Keratinocyte (primary cell): ENCODE results near the gene BRD1. TPM values are rescaled to one million over a fixed set of nuclear protein-coding genes. Genes with fewer than 3 reads are reported as not detected.

Experiments used
- DNase-seq: peaks from one replicate; pipeline ENCODE4 v3.0.0-alpha.2; 2011; ENCODE audit warnings: low read depth, missing footprints, low spot score
- FAIRE-seq: peaks from 2 replicates; lab custom pipeline; 2011; peaks lifted over from hg19 to GRCh38; lab: Jason Lieb, UNC
- H2AFZ ChIP-seq: 2 replicates; pipeline ENCODE4 v1.6.0; 2012; ENCODE audit warnings: low read length, control low read depth, inconsistent platforms; ENCODE audit not compliant: control insufficient read depth
- H3K27ac ChIP-seq: 2 replicates; pipeline ENCODE4 v1.5.1; 2011; ENCODE audit warnings: low read length; ENCODE audit not compliant: control insufficient read depth, insufficient read depth
- H3K27me3 ChIP-seq: 3 replicates; pipeline ENCODE4 v1.6.0; 2011; ENCODE audit warnings: low read length; ENCODE audit not compliant: control insufficient read depth, insufficient read depth; ENCODE audit errors: extremely low read depth
- H3K36me3 ChIP-seq, 2 experiments: 2 replicates in 1 of 2; 3 replicates in 1 of 2; pipeline ENCODE4 v1.5.1; 2011; ENCODE audit warnings: low read length in 2 of 2, mild to moderate bottlenecking in 1 of 2; ENCODE audit not compliant: control insufficient read depth in 2 of 2, insufficient read depth in 2 of 2; ENCODE audit errors: extremely low read depth in 1 of 2
- H3K4me1 ChIP-seq: 3 replicates; pipeline ENCODE4 v1.5.1; 2011; ENCODE audit warnings: low read length; ENCODE audit not compliant: control insufficient read depth, insufficient read depth; ENCODE audit errors: extremely low read depth
- H3K4me2 ChIP-seq: 3 replicates; pipeline ENCODE4 v1.6.0; 2011; ENCODE audit warnings: low read depth, low read length; ENCODE audit not compliant: control insufficient read depth, insufficient read depth; ENCODE audit errors: extremely low read depth
- H3K4me3 ChIP-seq, 3 experiments: fragments of 200-600 bp in 1 of 3; sonication (generic) in 1 of 3; 2 replicates in 2 of 3; 3 replicates in 1 of 3; pipeline ENCODE4 v1.5.1; 2011 to 2016; ENCODE audit warnings: low read length in 3 of 3, mild to moderate bottlenecking in 3 of 3, control low read depth in 2 of 3, inconsistent platforms in 1 of 3, low read depth in 1 of 3, mixed read lengths in 1 of 3, mixed run types in 1 of 3, moderate library complexity in 1 of 3; ENCODE audit not compliant: control insufficient read depth in 2 of 3, insufficient read depth in 2 of 3; ENCODE audit errors: extremely low read depth in 1 of 3
- H3K79me2 ChIP-seq: 2 replicates; pipeline ENCODE4 v1.6.0; 2012; ENCODE audit warnings: low read length; ENCODE audit not compliant: control insufficient read depth, insufficient read depth
- H3K9ac ChIP-seq: 3 replicates; pipeline ENCODE4 v1.6.0; 2011; ENCODE audit warnings: low read length; ENCODE audit not compliant: control insufficient read depth, insufficient read depth; ENCODE audit errors: extremely low read depth
- H3K9me1 ChIP-seq: 3 replicates; pipeline ENCODE4 v1.6.0; 2011; ENCODE audit warnings: low read length; ENCODE audit not compliant: control insufficient read depth, insufficient read depth; ENCODE audit errors: extremely low read depth
- H3K9me3 ChIP-seq: 2 replicates; pipeline ENCODE4 v1.5.1; 2012; ENCODE audit warnings: low read depth, low read length; ENCODE audit not compliant: control insufficient read depth
- H4K20me1 ChIP-seq: 3 replicates; pipeline ENCODE4 v1.6.0; 2011; ENCODE audit warnings: low read length; ENCODE audit not compliant: control insufficient read depth, insufficient read depth; ENCODE audit errors: extremely low read depth
- CTCF ChIP-seq, 3 experiments: IDR thresholded peaks in 1 of 3; conservative IDR thresholded peaks in 1 of 3; optimal IDR thresholded peaks in 1 of 3; 2 replicates in 2 of 3; 3 replicates in 1 of 3; pipeline versions ENCODE3 to v1.5.1; 2011; ENCODE audit warnings: low read length in 3 of 3, mild to moderate bottlenecking in 3 of 3, moderate library complexity in 2 of 3, control low read depth in 1 of 3, inconsistent platforms in 1 of 3; ENCODE audit not compliant: insufficient read depth in 2 of 3; ENCODE audit errors: extremely low read depth in 1 of 3
- EZH2 ChIP-seq: IDR thresholded peaks from one replicate; pipeline ENCODE4 v1.6.1; 2012; ENCODE audit warnings: inconsistent platforms, mild to moderate bottlenecking, low read length, moderate library complexity
- dilution Hi-C: fragments of 300-500 bp; cut with MboI; formaldehyde crosslinking; loops from one replicate; pipeline ENCODE4 v1.7.0; 2020; ENCODE audit warnings: low sequenced_read_pairs; ENCODE audit not compliant: extremely low pct_ligation_motif_present
- polyA plus RNA-seq, 5 experiments: library from polyadenylated mRNA; depleted of rRNA in 3 of 5; stranded (reverse) in 3 of 5; stranded (forward) in 1 of 5; unstranded in 1 of 5; fragments of >200 nt; gene quantifications; 1 replicate in 1 of 5; 2 replicates in 3 of 5; 3 replicates in 1 of 5; pipeline versions ENCODE4 v1.2.1 to v1.2.3, GENCODE V29; 2011 to 2012; ENCODE audit warnings: missing spikeins in 2 of 5, low read depth in 1 of 5, low replicate concordance in 1 of 5

Gene BRD1
- polyA plus RNA-seq, 1 donor (not counting 4 experiments of a cell fraction or from before 2014, with no cell fraction given), result 4.3 TPM

- H3K9me3 ChIP-seq, result no peaks in the 10 kb centered on the region
- no peak overlapping the region for H2AFZ ChIP-seq
- no peak overlapping the region for H3K4me3 ChIP-seq
- dilution Hi-C loops, result no loop called here
- TF ChIP-seq EZH2 (no peak), CTCF (optimal IDR thresholded peaks at IDR 0.05 in 1 of 3, IDR thresholded peaks at IDR 0.05 in 1 of 3, conservative IDR thresholded peaks at IDR 0.05 in 1 of 3; ENCODE audit: extremely low read depth in 1 of 3, insufficient read depth in 2 of 3, low read length in 3 of 3) (no peak)
- no peak overlapping the region for H3K27ac ChIP-seq
- no peak overlapping the region for H3K9ac ChIP-seq
- H3K9me1 ChIP-seq, result no peaks in the 10 kb centered on the region
- FAIRE-seq (no peak), DNase-seq (no peak)
- H3K79me2 ChIP-seq, result no peaks in the 10 kb centered on the region
- peaks cover 3% of the 10 kb centered on the region for H3K27me3 ChIP-seq
- no peaks in the 10 kb centered on the region for H3K4me1 ChIP-seq
- H4K20me1 ChIP-seq, result no peaks in the 10 kb centered on the region
- no peak overlapping the region for H3K4me2 ChIP-seq
- H3K36me3 ChIP-seq, result no peaks in the 10 kb centered on the region
Measured at GRCh38 chr22:49753961-49754695, 73.5 kb downstream of the BRD1 start.

DNA sequence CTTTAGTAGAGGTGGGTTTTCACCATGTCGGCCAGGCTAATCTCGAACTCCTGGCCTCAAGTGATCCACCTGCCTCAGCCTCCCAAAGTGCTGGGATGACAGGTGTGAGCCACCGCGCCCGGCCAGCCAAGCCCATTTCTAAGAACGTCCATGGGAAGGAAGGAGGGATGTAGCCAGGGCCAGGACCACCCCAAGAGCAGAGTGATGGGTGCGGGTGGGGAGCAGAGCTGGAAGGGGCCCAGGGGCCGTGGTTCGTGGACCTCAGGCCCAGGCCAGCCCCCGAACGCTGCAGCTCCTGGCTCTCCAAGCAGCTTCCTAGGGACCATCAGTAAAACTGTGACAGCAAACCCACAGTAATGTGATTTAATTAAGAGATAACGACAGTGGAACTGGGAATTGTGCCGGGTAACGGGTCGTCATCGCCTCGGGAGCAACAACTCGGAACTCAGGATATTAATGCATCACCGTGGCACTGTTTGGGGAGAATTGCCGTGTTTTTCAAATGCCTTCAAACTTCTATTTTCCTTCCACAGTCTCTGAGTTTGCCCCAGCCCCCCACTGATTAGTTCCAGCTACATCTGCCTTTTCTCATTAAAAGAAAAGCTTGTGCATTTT lies 74.3 kb downstream of the BRD1 start:
- no peak overlapping the region for H3K27ac ChIP-seq
- H3K9me3 ChIP-seq, result no peaks in the 10 kb centered on the region
- no peak overlapping the region for H3K4me2 ChIP-seq
- H3K79me2 ChIP-seq, result no peaks in the 10 kb centered on the region
- TF ChIP-seq EZH2 (no peak), CTCF (optimal IDR thresholded peaks at IDR 0.05 in 1 of 3, IDR thresholded peaks at IDR 0.05 in 1 of 3, conservative IDR thresholded peaks at IDR 0.05 in 1 of 3; ENCODE audit: extremely low read depth in 1 of 3, insufficient read depth in 2 of 3, low read length in 3 of 3) (no peak)
- no peaks in the 10 kb centered on the region for H4K20me1 ChIP-seq
- no peaks in the 10 kb centered on the region for H3K4me1 ChIP-seq
- H3K4me3 ChIP-seq, result no peak overlapping the region
- H2AFZ ChIP-seq, result no peak overlapping the region
- no peak for DNase-seq
- peaks cover 3% of the 10 kb centered on the region for H3K27me3 ChIP-seq
- H3K36me3 ChIP-seq, result no peaks in the 10 kb centered on the region
- H3K9me1 ChIP-seq, result no peaks in the 10 kb centered on the region
- H3K9ac ChIP-seq, result no peak overlapping the region
- FAIRE-seq, result no peak
- dilution Hi-C loops, result no loop called here
